Glutamatergic neuron (in vitro differentiated cells): ENCODE results near the gene DSCAML1. TPM values are rescaled to one million over a fixed set of nuclear protein-coding genes. Genes with fewer than 3 reads are reported as not detected.

Experiments used
- DNase-seq: peaks from one replicate; pipeline ENCODE4 v3.0.0; 2022
- H3K27ac Mint-ChIP-seq: one replicate; pipeline ENCODE4 v1.8.0; 2020; ENCODE audit warnings: mild to moderate bottlenecking, mixed read lengths, inconsistent platforms; ENCODE audit not compliant: unreplicated experiment
- H3K27me3 Mint-ChIP-seq: one replicate; pipeline ENCODE4 v1.8.0; 2020; ENCODE audit warnings: mild to moderate bottlenecking, moderate library complexity, mixed read lengths, inconsistent platforms; ENCODE audit not compliant: unreplicated experiment
- H3K36me3 Mint-ChIP-seq: one replicate; pipeline ENCODE4 v1.8.0; 2020; ENCODE audit warnings: mild to moderate bottlenecking, mixed read lengths, inconsistent platforms; ENCODE audit not compliant: unreplicated experiment
- H3K4me1 Mint-ChIP-seq: one replicate; pipeline ENCODE4 v1.8.0; 2020; ENCODE audit warnings: mild to moderate bottlenecking, low read depth, mixed read lengths, inconsistent platforms; ENCODE audit not compliant: unreplicated experiment
- H3K4me3 Mint-ChIP-seq: one replicate; pipeline ENCODE4 v1.8.0; 2020; ENCODE audit warnings: mild to moderate bottlenecking, mixed read lengths, inconsistent platforms; ENCODE audit not compliant: unreplicated experiment
- H3K9me3 Mint-ChIP-seq: one replicate; pipeline ENCODE4 v1.8.0; 2020; ENCODE audit warnings: mild to moderate bottlenecking, moderate library complexity, mixed read lengths, inconsistent platforms; ENCODE audit not compliant: unreplicated experiment
- total RNA-seq: library from RNA; stranded (reverse); fragmentation: NEBNext Ultra II Directional; extraction: Animal tissue kit (Norgen Biotek cat#: 25700); gene quantifications from one replicate; pipeline ENCODE4 v1.2.1, GENCODE V29; 2021; ENCODE audit not compliant: unreplicated experiment
- TF ChIP-seq, protein P1 (sequence below): fragments of 200-600 bp; sonication (generic); IDR thresholded peaks from one replicate; pipeline ENCODE4 v1.5.0; 2021; ENCODE audit not compliant: partially characterized antibody, unreplicated experiment

The DSCAML1 gene
- total RNA-seq, 1 donor from 2014 or later = 0.07 TPM

- peak overlapping the region; percentile 50 for H3K27ac Mint-ChIP-seq
- no peak overlapping the region for H3K4me3 Mint-ChIP-seq
- no peak for DNase-seq
- H3K9me3 Mint-ChIP-seq = peaks cover 3% of the 10 kb centered on the region
- peaks cover 3% of the 10 kb centered on the region for H3K27me3 Mint-ChIP-seq
- H3K36me3 Mint-ChIP-seq = no peaks in the 10 kb centered on the region
- peaks cover 31% of the 10 kb centered on the region for H3K4me1 Mint-ChIP-seq
- TF ChIP-seq, protein P1, sequence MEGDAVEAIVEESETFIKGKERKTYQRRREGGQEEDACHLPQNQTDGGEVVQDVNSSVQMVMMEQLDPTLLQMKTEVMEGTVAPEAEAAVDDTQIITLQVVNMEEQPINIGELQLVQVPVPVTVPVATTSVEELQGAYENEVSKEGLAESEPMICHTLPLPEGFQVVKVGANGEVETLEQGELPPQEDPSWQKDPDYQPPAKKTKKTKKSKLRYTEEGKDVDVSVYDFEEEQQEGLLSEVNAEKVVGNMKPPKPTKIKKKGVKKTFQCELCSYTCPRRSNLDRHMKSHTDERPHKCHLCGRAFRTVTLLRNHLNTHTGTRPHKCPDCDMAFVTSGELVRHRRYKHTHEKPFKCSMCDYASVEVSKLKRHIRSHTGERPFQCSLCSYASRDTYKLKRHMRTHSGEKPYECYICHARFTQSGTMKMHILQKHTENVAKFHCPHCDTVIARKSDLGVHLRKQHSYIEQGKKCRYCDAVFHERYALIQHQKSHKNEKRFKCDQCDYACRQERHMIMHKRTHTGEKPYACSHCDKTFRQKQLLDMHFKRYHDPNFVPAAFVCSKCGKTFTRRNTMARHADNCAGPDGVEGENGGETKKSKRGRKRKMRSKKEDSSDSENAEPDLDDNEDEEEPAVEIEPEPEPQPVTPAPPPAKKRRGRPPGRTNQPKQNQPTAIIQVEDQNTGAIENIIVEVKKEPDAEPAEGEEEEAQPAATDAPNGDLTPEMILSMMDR = no peak
These were observed 307.7 kb downstream of the DSCAML1 start for GRCh38 chr11:117488996-117489952.

GRCh38 chr11:117486059-117486458, 311.0 kb downstream of the DSCAML1 start:
- no peak for DNase-seq
- Mint-ChIP-seq H3K4me1 (peaks cover 36% of the 10 kb centered on the region), H3K9me3 (peaks cover 1% of the 10 kb centered on the region), H3K27ac (peak overlapping the region; percentile 49), H3K27me3 (peaks cover 3% of the 10 kb centered on the region), H3K36me3 (no peaks in the 10 kb centered on the region), H3K4me3 (no peak overlapping the region)
- TF ChIP-seq, protein P1 = no peak

GRCh38 chr11:117484156-117484555, 312.9 kb downstream of the DSCAML1 start:
- Mint-ChIP-seq H3K4me3 (no peak overlapping the region), H3K27ac (no peak overlapping the region), H3K4me1 (peaks cover 17% of the 10 kb centered on the region), H3K27me3 (peaks cover 3% of the 10 kb centered on the region), H3K36me3 (no peaks in the 10 kb centered on the region), H3K9me3 (no peaks in the 10 kb centered on the region)
- DNase-seq = no peak
- TF ChIP-seq, protein P1 = no peak

DNA sequence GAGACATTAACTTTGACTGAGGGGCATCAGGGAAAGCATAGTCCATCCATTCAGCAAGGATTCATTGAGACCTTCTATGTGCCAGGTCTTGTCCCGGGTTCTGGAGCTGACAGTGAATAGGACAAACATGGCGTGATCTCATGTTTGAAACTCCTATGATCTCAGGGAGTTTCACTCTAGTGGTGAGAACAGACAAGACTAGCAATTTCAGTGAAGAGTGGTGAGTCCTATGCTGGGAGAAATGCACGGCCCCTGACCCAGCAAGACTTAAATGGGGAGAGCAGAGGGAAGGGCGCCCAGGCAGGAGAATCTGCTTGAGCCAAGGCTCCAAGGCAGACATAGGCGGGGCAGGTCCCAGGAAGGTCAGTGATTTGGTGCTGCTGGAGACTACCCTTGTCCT, 313.6 kb downstream of the DSCAML1 start:
- Mint-ChIP-seq H3K4me3 (no peak overlapping the region), H3K4me1 (peaks cover 13% of the 10 kb centered on the region), H3K36me3 (no peaks in the 10 kb centered on the region), H3K27me3 (peaks cover 3% of the 10 kb centered on the region), H3K9me3 (no peaks in the 10 kb centered on the region), H3K27ac (no peak overlapping the region)
- TF ChIP-seq, protein P1 = no peak
- DNase-seq = no peak

DNA sequence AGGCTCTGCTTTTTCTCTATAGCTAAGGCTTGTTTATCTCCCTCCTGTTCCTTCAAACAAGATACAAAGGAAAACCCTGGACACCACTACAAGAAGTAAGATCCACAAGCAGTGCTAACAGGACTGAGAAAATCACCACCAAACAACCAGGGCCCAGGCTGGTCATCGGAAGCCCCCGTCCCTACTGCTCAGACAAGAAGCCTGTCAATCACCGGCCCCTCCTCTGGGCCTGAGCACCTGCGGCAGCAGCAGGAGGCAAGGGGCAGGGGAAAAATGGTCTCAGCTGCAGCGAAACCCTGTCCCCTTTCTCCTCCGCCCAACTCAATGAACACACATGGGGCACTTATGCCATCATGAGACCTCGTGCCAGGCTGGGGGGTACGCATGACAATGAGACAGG, 314.1 kb downstream of the DSCAML1 start:
- Mint-ChIP-seq H3K4me3 (no peak overlapping the region), H3K27me3 (no peaks in the 10 kb centered on the region), H3K36me3 (no peaks in the 10 kb centered on the region), H3K27ac (no peak overlapping the region), H3K9me3 (no peaks in the 10 kb centered on the region), H3K4me1 (peaks cover 9% of the 10 kb centered on the region)
- DNase-seq = no peak
- TF ChIP-seq, protein P1 = no peak
